SK-N-SH (cell line): ENCODE data around the gene RPP14. TPM values are rescaled to one million over a fixed set of nuclear protein-coding genes. Genes with fewer than 3 reads are reported as not detected.

Source experiments
- CTCF ChIA-PET: fragments of 300-600, 350-600 bp; formaldehyde crosslinking; extraction: SDS; loops from one replicate; lab custom pipeline; 2021; lab: Yijun Ruan, JAX
- POLR2A ChIA-PET: fragments of 350-600 bp; sonication (Branson Sonifier 250); formaldehyde crosslinking; extraction: SDS; loops from one replicate; lab custom pipeline; 2020; ENCODE audit warnings: antibody characterized with exemption, inconsistent platforms; lab: Yijun Ruan, JAX
- DNase-seq: peaks from one replicate; pipeline ENCODE4 v3.0.0; 2012
- H2AFZ ChIP-seq: fragments of 200-600 bp; sonication (generic); 2 replicates; pipeline ENCODE4 v1.8.1; 2016; ENCODE audit warnings: antibody characterized with exemption, mild to moderate bottlenecking, low read depth
- H3F3A ChIP-seq: fragments of 200-600 bp; sonication (generic); replicated peaks from 2 replicates; pipeline ENCODE3; 2016; ENCODE audit warnings: antibody characterized with exemption, mild to moderate bottlenecking; ENCODE audit not compliant: insufficient read depth
- H3K27ac ChIP-seq, 2 experiments: fragments of 200-500 bp in 1 of 2; fragments of 200-600 bp in 1 of 2; sonication (Bioruptor generic) in 1 of 2; sonication (generic), shearing (Covaris generic) in 1 of 2; 2 replicates each; pipeline versions ENCODE4 v1.5.1 to v1.6.1; 2014 to 2016; ENCODE audit warnings: low read depth in 2 of 2, inconsistent platforms in 1 of 2, low read length in 1 of 2, mild to moderate bottlenecking in 1 of 2, mixed read lengths in 1 of 2
- H3K27me3 ChIP-seq: fragments of 200-600 bp; sonication (generic), shearing (Covaris generic); 2 replicates; pipeline ENCODE4 v1.6.1; 2016; ENCODE audit warnings: mixed run types; ENCODE audit not compliant: insufficient read depth
- H3K36me3 ChIP-seq, 2 experiments: fragments of 200-500 bp in 1 of 2; fragments of 200-600 bp in 1 of 2; sonication (Bioruptor generic) in 1 of 2; sonication (generic) in 1 of 2; replicated peaks in 1 of 2; 2 replicates each; pipeline versions ENCODE3 to v1.5.1; 2014 to 2016; ENCODE audit warnings: low read length in 1 of 2, mild to moderate bottlenecking in 1 of 2; ENCODE audit not compliant: insufficient read depth in 2 of 2, control insufficient read depth in 1 of 2
- H3K4me1 ChIP-seq, 2 experiments: fragments of 200-500 bp in 1 of 2; fragments of 200-600 bp in 1 of 2; sonication (Bioruptor generic) in 1 of 2; sonication (generic), shearing (Covaris generic) in 1 of 2; 2 replicates each; pipeline versions ENCODE4 v1.5.1 to v1.6.1; 2014 to 2016; ENCODE audit warnings: low read depth in 1 of 2, low read length in 1 of 2, mixed run types in 1 of 2; ENCODE audit not compliant: insufficient read depth in 2 of 2, control insufficient read depth in 1 of 2
- H3K4me2 ChIP-seq: fragments of 200-600 bp; sonication (generic), shearing (Covaris generic); 2 replicates; pipeline ENCODE4 v1.6.1; 2017; ENCODE audit warnings: mixed run types
- H3K4me3 ChIP-seq, 2 experiments: fragments of 200-500 bp in 1 of 2; fragments of 200-600 bp in 1 of 2; sonication (Bioruptor generic) in 1 of 2; sonication (generic), shearing (Covaris generic) in 1 of 2; 2 replicates each; pipeline versions ENCODE4 v1.5.1 to v1.8.1; 2014 to 2016; ENCODE audit warnings: low read depth in 2 of 2, inconsistent platforms in 1 of 2, low read length in 1 of 2, mild to moderate bottlenecking in 1 of 2, mixed read lengths in 1 of 2, moderate library complexity in 1 of 2
- H3K79me2 ChIP-seq: fragments of 200-600 bp; sonication (generic); 2 replicates; pipeline ENCODE4 v1.8.1; 2017; ENCODE audit warnings: mild to moderate bottlenecking; ENCODE audit not compliant: insufficient read depth
- H3K9ac ChIP-seq: fragments of 200-600 bp; sonication (generic); 2 replicates; pipeline ENCODE4 v1.6.1; 2017; ENCODE audit warnings: mixed run types
- H3K9me2 ChIP-seq: fragments of 200-600 bp; sonication (generic); 2 replicates; pipeline ENCODE4 v1.6.1; 2017; ENCODE audit warnings: mixed run types
- H3K9me3 ChIP-seq: fragments of 200-600 bp; sonication (generic); 2 replicates; pipeline ENCODE4 v1.6.1; 2017; ENCODE audit warnings: mixed run types, mild to moderate bottlenecking, moderate library complexity
- H4K20me1 ChIP-seq: fragments of 200-600 bp; sonication (generic); 2 replicates; pipeline ENCODE4 v1.6.1; 2017; ENCODE audit warnings: mild to moderate bottlenecking, mixed run types; ENCODE audit not compliant: insufficient read depth
- CTCF ChIP-seq: fragments of 200-600 bp; sonication (generic); IDR thresholded peaks from 2 replicates; pipeline ENCODE4 v1.6.1; 2017; ENCODE audit warnings: antibody characterized with exemption, mild to moderate bottlenecking, moderate library complexity
- ELF1 ChIP-seq: IDR thresholded peaks from 2 replicates; pipeline ENCODE4 v1.4.0; 2012
- EP300 ChIP-seq, 2 experiments: IDR thresholded peaks; 2 replicates each; pipeline versions ENCODE4 v1.4.0 to v1.6.1; 2012; ENCODE audit warnings: borderline replicate concordance in 1 of 2, low read depth in 1 of 2, low read length in 1 of 2
- EZH2phosphoT487 ChIP-seq: fragments of 200-600 bp; sonication (generic); IDR thresholded peaks from 2 replicates; pipeline ENCODE4 v1.6.1; 2017; ENCODE audit warnings: low read depth, mixed run types, mild to moderate bottlenecking, antibody characterized with exemption, moderate library complexity, borderline replicate concordance
- FOSL2 ChIP-seq: IDR thresholded peaks from 2 replicates; pipeline ENCODE4 v1.4.0; 2012; ENCODE audit warnings: low read depth, mild to moderate bottlenecking, moderate library complexity, borderline replicate concordance
- FOXJ3 ChIP-seq: sonication (generic); formaldehyde crosslinking; IDR thresholded peaks from 2 replicates; pipeline ENCODE4 v1.5.1; 2020; ENCODE audit warnings: mild to moderate bottlenecking, missing genetic modification reagents
- FOXM1 ChIP-seq: IDR thresholded peaks from 2 replicates; pipeline ENCODE4 v1.4.0; 2012; ENCODE audit warnings: low read depth, mild to moderate bottlenecking
- GABPA ChIP-seq: IDR thresholded peaks from 2 replicates; pipeline ENCODE4 v1.4.0; 2012; ENCODE audit warnings: low read depth, mild to moderate bottlenecking
- JUND ChIP-seq: IDR thresholded peaks from 2 replicates; pipeline ENCODE4 v1.4.0; 2012
- MEF2A ChIP-seq: IDR thresholded peaks from 2 replicates; pipeline ENCODE4 v1.4.0; 2012; ENCODE audit warnings: low read depth, borderline replicate concordance
- MXI1 ChIP-seq: IDR thresholded peaks from 2 replicates; pipeline ENCODE4 v1.6.1; 2012; ENCODE audit warnings: mild to moderate bottlenecking, low read depth, low read length, improper control_type of control experiment
- RAD21 ChIP-seq: IDR thresholded peaks from 2 replicates; pipeline ENCODE4 v1.6.1; 2012; ENCODE audit warnings: mild to moderate bottlenecking, low read length
- RCOR1 ChIP-seq: fragments of 150-350 bp; IDR thresholded peaks from 2 replicates; pipeline ENCODE4 v1.6.1; 2017; ENCODE audit warnings: antibody characterized with exemption, low read length
- REST ChIP-seq: IDR thresholded peaks from 2 replicates; pipeline ENCODE4 v1.6.1; 2012; ENCODE audit warnings: mild to moderate bottlenecking, low read depth, low read length, moderate library complexity
- RFX5 ChIP-seq: IDR thresholded peaks from 2 replicates; pipeline ENCODE4 v1.6.1; 2012; ENCODE audit warnings: mild to moderate bottlenecking, improper control_type of control experiment, low read length
- SMC3 ChIP-seq: IDR thresholded peaks from 2 replicates; pipeline ENCODE4 v1.6.1; 2012; ENCODE audit warnings: low read depth, low read length, improper control_type of control experiment
- TAF1 ChIP-seq: IDR thresholded peaks from 2 replicates; pipeline ENCODE4 v1.6.1; 2012; ENCODE audit warnings: low read depth, mild to moderate bottlenecking, low read length, moderate library complexity, borderline replicate concordance
- USF1 ChIP-seq: IDR thresholded peaks from 2 replicates; pipeline ENCODE4 v1.4.0; 2012; ENCODE audit warnings: low read depth, borderline replicate concordance
- WGBS: methylation state at CpG from one replicate; pipeline ENCODE4 v1.1.6; 2017; ENCODE audit warnings: low lambda C conversion rate; 5-methylcytosine and 5-hydroxymethylcytosine counted together
- polyA plus RNA-seq, 3 experiments: library from polyadenylated mRNA; depleted of rRNA; stranded (reverse); fragments of >200 nt; gene quantifications; 2 replicates each; pipeline ENCODE4 v1.2.3, GENCODE V29; 2012

RPP14 gene
- polyA plus RNA-seq, 1 of the 3 experiments (the other 2 are of a cell fraction): 8.3 TPM

GRCh38 chr3:58334013-58334321, 27.9 kb downstream of the RPP14 start:
- Histone ChIP-seq H3K36me3 (no peaks in the 10 kb centered on the region), H3K4me1 (peaks cover 4 to 11% of the 10 kb centered on the region in 2 experiments; a peak in 3 of 4 replicates), H3K4me3 (peak overlapping the region; percentile 67 to 83; a peak in 3 of 4 replicates), H3K9me3 (no peaks in the 10 kb centered on the region), H4K20me1 (no peaks in the 10 kb centered on the region), H3K27ac (peak overlapping the region in 1 of 2 experiments; percentile 88; a peak in 1 of 4 replicates), H3F3A (peaks cover 20% of the 10 kb centered on the region), H3K27me3 (no peaks in the 10 kb centered on the region), H3K9me2 (no peaks in the 10 kb centered on the region), H3K79me2 (peaks cover 29% of the 10 kb centered on the region; the same call in 1 of the 2 replicates), H3K9ac (peak overlapping the region; percentile 49; the same call in 1 of the 2 replicates), H2AFZ (no peak overlapping the region), H3K4me2 (peak overlapping the region; percentile 92)
- 64% methylated on average over 4 of the region's 4 CpGs for WGBS
- DNase-seq: no peak
- TF ChIP-seq RFX5: no peak
- no peak for TF ChIP-seq ELF1
- TF ChIP-seq MXI1: no peak
- no peak for TF ChIP-seq JUND
- TF ChIP-seq FOXM1: no peak
- no peak for TF ChIP-seq EZH2phosphoT487
- no peak for TF ChIP-seq EP300 (IDR thresholded peaks at IDR 0.05; ENCODE audit: borderline replicate concordance in 1 of 2, low read depth in 1 of 2, low read length in 1 of 2)
- TF ChIP-seq FOSL2: no peak
- no peak for TF ChIP-seq USF1
- TF ChIP-seq MEF2A: no peak
- POLR2A ChIA-PET: interaction anchor here (1.6 kb wide), 1 partner anchor 28 kb away, joined by 5 read pairs; the partner anchor contains the start of genes HTD2 and RPP14
- CTCF ChIA-PET: interaction anchor here (0.6 to 4.9 kb wide), 13 partner anchors 16 to 296 kb away, joined by 3 to 24 read pairs (median 4); partner anchors contain the start of genes HTD2, KCTD6 and RPP14

GRCh38 chr3:58334506-58334884, 28.4 kb downstream of the RPP14 start:
- Histone ChIP-seq H3K79me2 (peaks cover 34% of the 10 kb centered on the region; the same call in 1 of the 2 replicates), H3K27ac (peak overlapping the region in 1 of 2 experiments; percentile 88; a peak in 1 of 4 replicates), H3K4me2 (peak overlapping the region; percentile 92), H3K9ac (no peak overlapping the region), H3K9me3 (no peaks in the 10 kb centered on the region), H3K9me2 (no peaks in the 10 kb centered on the region), H3K36me3 (no peaks in the 10 kb centered on the region), H4K20me1 (no peaks in the 10 kb centered on the region), H3K4me1 (peaks cover 4 to 11% of the 10 kb centered on the region in 2 experiments; a peak in 3 of 4 replicates), H3K27me3 (no peaks in the 10 kb centered on the region), H2AFZ (no peak overlapping the region), H3K4me3 (peak overlapping the region in 1 of 2 experiments; percentile 83; a peak in 1 of 4 replicates), H3F3A (peaks cover 20% of the 10 kb centered on the region)
- CTCF ChIA-PET: interaction anchor here (0.9 to 4.9 kb wide), 6 partner anchors 28 to 197 kb away, joined by 3 to 24 read pairs (median 6); partner anchors contain the start of genes HTD2, KCTD6 and RPP14
- WGBS: 95% methylated on average over 1 of the region's 1 CpG
- no peak for TF ChIP-seq SMC3
- TF ChIP-seq RCOR1: no peak
- TF ChIP-seq RFX5: no peak
- TF ChIP-seq USF1: no peak
- no peak for TF ChIP-seq TAF1
- no peak for TF ChIP-seq REST
- TF ChIP-seq GABPA: no peak
- no peak for TF ChIP-seq FOXM1
- no peak for TF ChIP-seq RAD21
- TF ChIP-seq JUND: no peak
- no peak for TF ChIP-seq CTCF
- no peak for TF ChIP-seq FOXJ3
- DNase-seq: no peak
- POLR2A ChIA-PET: no interaction called here
